ENCODE results near the gene IGF2BP2.

DNA sequence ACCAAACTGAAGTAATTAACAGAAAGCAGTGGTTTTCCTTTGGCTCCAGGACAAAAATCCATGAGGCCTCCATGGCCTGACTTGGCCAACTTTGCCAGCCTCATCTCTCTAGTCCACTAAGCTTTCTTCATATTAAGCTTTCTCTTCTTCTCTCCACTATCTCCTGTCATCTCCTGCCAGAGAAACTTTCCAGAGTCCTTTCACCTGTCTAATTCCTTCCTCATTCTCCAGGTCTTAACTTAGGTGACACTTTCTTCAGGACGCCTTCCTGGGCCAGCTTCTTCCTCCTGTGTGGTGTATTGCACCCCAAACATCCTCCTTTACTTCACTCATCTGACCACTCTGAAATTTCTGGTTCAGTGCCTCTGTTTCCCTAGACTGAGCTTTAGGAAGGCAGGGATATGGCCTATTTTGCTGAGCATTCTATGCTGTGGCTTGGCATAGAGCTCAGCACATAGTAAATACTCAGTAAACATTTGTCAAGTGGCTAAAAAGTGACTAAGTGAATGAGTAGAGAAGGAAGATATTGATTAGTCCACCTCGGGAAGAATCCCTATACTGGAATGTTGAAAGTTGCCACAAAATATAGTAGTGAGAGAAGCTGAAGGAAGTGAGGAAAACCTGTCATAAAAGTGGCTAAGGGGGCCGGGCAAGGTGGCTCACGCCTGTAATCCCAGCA, 34.6 kb upstream of the IGF2BP2 start:
- TF ChIP-seq, protein P1, sequence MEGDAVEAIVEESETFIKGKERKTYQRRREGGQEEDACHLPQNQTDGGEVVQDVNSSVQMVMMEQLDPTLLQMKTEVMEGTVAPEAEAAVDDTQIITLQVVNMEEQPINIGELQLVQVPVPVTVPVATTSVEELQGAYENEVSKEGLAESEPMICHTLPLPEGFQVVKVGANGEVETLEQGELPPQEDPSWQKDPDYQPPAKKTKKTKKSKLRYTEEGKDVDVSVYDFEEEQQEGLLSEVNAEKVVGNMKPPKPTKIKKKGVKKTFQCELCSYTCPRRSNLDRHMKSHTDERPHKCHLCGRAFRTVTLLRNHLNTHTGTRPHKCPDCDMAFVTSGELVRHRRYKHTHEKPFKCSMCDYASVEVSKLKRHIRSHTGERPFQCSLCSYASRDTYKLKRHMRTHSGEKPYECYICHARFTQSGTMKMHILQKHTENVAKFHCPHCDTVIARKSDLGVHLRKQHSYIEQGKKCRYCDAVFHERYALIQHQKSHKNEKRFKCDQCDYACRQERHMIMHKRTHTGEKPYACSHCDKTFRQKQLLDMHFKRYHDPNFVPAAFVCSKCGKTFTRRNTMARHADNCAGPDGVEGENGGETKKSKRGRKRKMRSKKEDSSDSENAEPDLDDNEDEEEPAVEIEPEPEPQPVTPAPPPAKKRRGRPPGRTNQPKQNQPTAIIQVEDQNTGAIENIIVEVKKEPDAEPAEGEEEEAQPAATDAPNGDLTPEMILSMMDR (conservative IDR thresholded peaks at IDR 0.05; ENCODE audit: low read depth, low read length) = no peak
- TF ChIP-seq SMC3 (IDR thresholded peaks at IDR 0.05; ENCODE audit: low read depth, low read length) (no peak), POLR2A (IDR thresholded peaks at IDR 0.05; ENCODE audit: low read depth, low read length) (no peak)
